ENCODE measurements around the gene SH3GL3.

- TF ChIP-seq CTCF (conservative IDR thresholded peaks at IDR 0.05; ENCODE audit: low read depth, low read length) (no peak), RCOR1 (IDR thresholded peaks at IDR 0.05; ENCODE audit: insufficient replicate concordance, low read length) (no peak), FOS (IDR thresholded peaks at IDR 0.05; ENCODE audit: low read depth, low read length) (no peak), POLR2A (IDR thresholded peaks at IDR 0.05; ENCODE audit: low read depth, low read length) (no peak), RAD21 (IDR thresholded peaks at IDR 0.05; ENCODE audit: low read length) (no peak), SMC3 (IDR thresholded peaks at IDR 0.05; ENCODE audit: low read depth, low read length) (no peak), ELK1 (IDR thresholded peaks at IDR 0.05; ENCODE audit: borderline replicate concordance, low read depth, low read length) (no peak), USF2 (IDR thresholded peaks at IDR 0.05; ENCODE audit: low read depth, low read length) (no peak), RFX5 (IDR thresholded peaks at IDR 0.05; ENCODE audit: low read depth, low read length) (no peak), MAFK (IDR thresholded peaks at IDR 0.05; ENCODE audit: low read depth, low read length) (no peak), BHLHE40 (IDR thresholded peaks at IDR 0.05; ENCODE audit: low read depth, low read length) (no peak), MXI1 (IDR thresholded peaks at IDR 0.05; ENCODE audit: borderline replicate concordance, low read depth, low read length) (no peak)
Observed at GRCh38 chr15:83486363-83486762, 39.2 kb downstream of the SH3GL3 start.
